HuH-7.5 (cell line): ENCODE measurements around the gene LIFR.
"Not testable (repeated sequence)": the region's sequence is repeated elsewhere in the genome, so short reads cannot be mapped to it uniquely, and the experiment has no call there.

Experiments used
- DNase-seq: peaks from one replicate; pipeline ENCODE4 v3.0.0; 2011; ENCODE audit warnings: low spot score

LIFR gene, protein sequence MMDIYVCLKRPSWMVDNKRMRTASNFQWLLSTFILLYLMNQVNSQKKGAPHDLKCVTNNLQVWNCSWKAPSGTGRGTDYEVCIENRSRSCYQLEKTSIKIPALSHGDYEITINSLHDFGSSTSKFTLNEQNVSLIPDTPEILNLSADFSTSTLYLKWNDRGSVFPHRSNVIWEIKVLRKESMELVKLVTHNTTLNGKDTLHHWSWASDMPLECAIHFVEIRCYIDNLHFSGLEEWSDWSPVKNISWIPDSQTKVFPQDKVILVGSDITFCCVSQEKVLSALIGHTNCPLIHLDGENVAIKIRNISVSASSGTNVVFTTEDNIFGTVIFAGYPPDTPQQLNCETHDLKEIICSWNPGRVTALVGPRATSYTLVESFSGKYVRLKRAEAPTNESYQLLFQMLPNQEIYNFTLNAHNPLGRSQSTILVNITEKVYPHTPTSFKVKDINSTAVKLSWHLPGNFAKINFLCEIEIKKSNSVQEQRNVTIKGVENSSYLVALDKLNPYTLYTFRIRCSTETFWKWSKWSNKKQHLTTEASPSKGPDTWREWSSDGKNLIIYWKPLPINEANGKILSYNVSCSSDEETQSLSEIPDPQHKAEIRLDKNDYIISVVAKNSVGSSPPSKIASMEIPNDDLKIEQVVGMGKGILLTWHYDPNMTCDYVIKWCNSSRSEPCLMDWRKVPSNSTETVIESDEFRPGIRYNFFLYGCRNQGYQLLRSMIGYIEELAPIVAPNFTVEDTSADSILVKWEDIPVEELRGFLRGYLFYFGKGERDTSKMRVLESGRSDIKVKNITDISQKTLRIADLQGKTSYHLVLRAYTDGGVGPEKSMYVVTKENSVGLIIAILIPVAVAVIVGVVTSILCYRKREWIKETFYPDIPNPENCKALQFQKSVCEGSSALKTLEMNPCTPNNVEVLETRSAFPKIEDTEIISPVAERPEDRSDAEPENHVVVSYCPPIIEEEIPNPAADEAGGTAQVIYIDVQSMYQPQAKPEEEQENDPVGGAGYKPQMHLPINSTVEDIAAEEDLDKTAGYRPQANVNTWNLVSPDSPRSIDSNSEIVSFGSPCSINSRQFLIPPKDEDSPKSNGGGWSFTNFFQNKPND

DNA sequence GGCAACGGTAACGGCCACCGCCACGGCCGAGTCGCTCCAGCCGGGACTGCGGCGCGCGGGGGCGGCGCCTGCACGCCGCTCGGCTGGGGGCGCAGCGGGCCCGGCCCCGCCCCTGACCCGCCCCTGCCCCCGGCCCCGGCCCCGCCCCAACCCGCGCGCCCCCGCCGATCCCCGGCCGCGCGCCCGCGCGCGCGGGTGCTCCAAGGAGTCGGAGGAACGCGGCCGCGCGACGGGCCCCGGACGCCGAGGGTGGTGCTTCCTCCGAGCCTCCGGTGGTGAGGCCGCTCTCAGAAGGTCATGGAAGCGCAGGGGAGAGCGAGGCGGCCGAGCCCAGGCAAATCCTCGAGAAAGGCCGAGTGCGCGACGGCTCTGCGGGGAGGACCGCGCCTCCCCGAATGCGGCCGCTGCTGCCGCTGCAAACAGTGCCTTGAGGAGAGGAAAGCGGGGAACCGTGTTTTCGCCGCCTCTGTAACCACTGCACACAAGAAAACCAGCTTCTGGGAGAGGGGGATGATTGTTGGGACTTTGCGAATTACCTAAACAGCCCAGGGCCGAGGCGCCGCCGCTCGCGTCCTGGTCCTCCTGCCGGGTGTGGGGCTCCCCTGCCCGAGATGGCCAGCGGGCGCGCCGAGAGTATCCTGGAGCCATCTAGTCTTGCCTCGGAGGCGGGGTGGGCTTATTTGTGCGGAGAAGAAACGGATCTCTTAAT lies at the start of gene LIFR:
LIFR (minus strand) TSS at position 48 of the 709 bp plus-strand sequence. CDS start 25,999 bp downstream, outside the sequence.
- peak; percentile 85 for DNase-seq

DNA sequence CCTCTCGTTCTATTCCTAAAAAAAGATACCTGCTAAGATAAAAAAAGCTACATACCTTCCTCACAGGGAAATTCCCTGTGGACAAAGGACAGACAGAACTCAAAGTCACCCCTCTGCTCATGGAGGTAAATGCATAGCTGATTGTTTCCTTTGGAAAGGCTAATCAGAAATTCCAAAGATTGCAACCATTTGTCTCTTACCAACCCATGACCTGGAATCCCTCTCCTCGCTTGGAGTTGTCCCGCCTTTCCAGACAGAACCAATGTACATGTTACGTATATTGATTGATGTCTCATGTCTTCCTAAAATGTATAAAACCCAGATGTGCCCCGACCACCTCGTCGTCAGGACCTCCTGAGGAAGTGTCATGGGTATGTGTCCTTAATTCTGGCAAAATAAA lies 49.2 kb upstream of the LIFR start:
- DNase-seq: no peak

DNA sequence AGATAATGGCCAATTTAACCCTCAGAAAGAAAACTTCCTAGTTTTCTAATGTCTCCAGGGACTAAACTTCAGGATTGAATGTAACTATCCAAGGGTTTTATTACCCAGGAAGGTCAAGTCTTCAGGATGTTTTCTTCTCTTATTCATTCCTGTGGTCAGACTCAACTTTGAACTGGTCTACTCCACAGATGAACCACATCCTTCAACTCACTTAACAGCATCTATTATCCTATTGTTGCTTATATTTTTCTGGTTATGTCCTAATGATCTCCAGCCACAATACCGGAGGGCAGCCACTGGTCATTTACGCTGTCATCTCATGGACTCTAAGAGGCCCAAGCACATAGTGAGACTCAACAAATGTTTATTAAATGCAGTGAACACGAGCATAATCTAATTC lies 47.2 kb upstream of the LIFR start:
- DNase-seq: no peak

DNA sequence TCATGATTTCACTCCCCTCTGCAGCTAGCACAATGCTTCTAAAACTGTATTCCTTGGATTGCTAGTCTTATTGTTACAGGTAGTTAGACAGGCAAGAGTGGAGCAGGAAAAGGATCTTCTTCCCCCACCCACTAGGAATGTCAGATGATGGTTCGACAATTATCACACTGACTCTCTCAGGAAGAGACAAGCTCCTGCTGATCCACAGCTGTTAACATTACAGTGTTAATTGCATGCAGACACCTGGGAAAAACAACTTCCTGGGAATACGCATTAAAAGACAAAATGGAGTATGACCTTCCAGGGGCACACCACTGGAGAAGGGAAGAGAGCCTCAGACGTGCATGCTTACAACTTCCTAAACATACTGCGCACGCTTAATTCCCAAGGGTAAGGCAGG lies 46.2 kb upstream of the LIFR start:
- DNase-seq: no peak

DNA sequence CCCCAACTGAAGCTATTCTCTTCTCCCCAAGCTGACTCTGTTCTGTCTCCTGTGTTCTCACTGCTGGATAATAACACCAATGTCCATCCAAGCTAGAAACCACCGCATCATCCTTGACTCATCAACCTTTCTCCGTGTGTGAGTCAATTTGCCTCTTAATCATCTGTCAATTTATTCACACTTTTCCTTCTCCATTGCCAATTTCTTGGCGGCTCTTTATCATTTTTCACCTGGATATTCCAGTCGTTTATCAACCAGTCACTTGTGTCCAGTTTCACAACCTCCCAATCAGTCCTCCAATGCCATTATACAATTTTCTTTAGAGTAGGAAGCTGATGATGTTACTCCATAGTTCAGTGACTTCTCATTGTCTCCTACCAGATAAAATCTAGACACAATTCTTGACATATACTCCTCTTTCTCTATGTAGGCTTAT lies 45.4 kb upstream of the LIFR start:
- DNase-seq: no peak

DNA sequence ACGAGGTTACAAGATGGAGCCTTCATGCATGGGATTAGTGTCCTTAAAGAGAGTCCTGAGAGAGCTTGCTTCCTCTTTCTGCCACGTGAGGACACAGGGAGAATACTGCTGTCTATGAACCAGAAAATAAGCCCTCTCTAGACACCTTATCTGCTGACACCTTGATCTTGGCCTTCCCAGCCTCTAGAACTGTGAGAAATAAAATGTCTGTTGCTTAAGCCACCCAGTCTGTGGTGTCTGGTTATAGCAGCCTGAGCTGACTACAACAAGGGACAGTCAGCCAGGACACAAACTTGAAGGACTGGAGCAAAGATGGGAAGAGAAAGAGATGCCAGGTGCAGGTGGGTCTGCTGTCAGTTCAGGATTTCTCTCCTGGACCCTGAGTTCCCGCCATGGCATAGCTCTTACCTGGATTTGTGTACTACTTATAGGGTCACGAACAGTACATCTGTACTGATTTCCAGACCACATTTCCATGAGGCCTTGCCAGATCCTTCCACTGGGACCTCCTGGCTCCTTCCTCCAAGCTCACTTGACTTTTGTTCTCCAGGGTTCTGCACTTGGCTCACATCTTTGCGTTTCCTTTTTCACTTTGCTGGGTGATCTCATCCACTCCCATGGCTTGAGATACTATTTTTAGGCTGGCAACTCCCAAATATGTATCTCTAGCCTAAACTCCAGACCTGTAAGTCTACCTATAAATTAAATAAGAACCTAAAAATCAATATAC lies 44.9 kb upstream of the LIFR start:
- no peak for DNase-seq

DNA sequence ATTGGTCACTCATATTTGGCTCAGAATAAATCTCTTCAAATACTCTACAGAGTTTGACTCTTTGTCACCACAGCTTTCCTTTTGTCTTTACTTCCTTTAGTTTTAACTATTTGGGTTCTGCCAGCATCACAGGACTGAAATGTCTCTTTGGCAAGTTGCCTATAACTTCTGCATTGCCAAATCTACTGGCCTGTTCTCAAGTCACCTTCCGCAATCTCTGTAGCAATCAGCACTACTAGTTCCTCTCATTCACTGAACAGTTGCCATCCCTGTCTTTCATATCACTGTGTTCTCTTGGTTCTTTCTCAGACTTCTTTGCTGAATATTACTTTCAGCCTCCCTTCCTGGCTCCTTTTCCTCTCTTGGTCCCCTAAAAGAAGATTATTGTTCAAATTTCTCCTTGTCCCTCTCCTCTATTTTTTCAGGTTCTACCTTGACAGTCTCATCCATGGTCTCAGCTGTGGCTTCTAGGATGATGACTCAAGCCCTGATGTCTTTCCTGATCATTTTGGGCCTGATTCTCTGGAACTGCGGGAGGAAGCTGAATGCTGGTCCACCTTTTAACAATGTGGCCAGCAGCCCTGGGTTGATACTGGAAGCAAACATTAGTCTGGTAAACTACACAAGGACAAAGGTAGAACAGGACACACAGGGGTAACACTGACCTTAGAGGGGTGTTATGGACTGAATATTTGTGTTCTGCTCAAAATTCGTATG lies 44.0 kb upstream of the LIFR start:
- no peak for DNase-seq

DNA sequence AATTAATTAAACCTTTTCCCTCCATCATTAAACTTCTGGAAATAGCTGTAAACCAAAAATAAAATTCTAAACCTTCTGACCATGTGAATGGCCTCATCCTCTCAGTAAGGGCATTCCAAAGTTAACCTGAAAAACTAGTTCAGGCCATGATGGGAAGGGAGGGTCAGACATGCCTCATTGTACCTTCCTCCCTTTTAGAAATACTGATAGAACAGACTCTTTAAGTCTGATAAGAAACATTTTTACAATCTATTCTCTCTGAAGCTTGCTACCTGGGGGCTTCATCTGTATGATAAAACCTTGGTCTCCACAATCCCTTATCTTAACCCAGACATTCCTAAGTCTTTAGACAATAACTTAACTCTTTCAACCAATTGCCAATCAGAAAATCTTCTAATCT lies 43.3 kb upstream of the LIFR start:
- not testable (repeated sequence) for DNase-seq

DNA sequence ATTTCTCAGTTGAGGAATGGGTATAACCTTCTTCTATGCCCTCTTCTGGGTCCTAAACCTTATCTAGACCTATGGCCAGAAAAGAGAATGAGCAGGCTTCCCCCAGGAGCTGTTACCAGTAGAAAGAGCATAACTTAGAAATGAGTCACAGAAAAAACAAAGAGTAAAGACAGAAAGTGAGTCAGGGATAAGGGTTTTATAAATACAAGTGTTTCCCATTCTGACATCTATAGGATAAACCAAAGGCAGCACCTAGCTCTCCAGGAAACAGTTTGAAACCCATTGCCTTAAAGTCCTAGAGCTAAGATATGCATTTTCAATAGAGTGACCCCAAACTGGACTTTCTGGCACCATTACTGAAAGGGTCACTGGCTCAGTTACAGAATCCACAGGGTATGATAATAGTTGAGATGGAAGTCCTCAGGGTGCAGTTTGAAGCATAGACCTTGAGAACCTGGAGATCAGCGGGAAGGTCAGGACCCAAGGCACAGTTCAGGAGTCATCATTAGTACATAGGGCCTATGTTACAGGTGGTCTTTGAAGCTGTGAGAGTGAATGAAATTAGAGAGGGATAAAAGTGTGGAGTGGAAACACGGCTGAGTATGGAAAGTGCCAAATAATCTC lies 42.7 kb upstream of the LIFR start:
- DNase-seq: no peak

DNA sequence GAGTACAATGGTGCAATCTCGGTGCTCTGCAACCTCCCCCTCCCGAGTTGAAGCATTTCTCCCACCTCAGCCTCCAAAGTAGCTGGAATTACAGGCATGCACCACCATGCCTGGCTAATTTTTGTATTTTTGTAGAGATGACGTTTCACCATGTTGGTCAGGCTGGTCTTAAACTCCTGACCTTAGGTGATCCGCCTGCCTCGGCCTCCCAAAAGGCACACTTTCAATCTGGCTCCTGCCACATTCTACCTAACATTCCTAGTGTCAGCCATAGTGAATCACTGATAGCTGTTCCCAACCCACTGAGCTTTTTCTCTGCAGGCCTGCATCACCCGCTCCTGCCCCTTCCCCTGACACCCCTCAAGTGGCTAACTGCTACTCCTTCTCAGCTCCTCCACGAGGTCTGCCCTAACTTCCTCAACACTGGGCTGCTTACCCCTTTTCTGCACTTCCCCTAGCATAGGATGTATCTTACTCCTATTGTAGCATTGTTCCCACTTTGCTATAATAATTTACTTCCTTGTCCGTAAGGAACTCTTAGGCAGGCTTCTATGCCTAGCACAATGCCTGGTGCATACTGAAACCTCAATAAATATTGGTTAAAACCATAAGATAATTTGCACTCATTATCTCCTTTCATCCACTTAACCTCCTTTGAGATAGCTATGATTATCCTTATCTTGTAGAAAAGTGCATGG lies 42.0 kb upstream of the LIFR start:
- DNase-seq: no peak

DNA sequence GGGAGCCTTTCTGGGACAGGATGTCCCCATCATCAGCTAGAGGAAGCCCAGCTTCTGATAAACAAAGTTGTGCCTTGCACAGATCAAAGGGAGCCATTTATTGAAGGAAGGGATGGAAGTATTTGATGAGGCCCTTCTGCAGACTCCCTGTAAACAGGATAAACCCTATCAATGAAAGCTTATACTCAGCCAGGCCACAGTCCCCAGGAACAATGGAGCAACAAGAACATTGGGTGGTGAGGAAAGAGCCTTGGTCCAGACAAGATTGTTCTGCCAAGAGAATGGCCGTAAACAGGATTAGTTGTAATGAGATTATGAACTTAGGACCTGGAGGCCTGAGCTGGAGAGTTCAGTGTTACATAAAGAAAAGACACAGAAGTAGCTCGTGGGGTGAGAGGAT lies 40.5 kb upstream of the LIFR start:
- DNase-seq: no peak

DNA sequence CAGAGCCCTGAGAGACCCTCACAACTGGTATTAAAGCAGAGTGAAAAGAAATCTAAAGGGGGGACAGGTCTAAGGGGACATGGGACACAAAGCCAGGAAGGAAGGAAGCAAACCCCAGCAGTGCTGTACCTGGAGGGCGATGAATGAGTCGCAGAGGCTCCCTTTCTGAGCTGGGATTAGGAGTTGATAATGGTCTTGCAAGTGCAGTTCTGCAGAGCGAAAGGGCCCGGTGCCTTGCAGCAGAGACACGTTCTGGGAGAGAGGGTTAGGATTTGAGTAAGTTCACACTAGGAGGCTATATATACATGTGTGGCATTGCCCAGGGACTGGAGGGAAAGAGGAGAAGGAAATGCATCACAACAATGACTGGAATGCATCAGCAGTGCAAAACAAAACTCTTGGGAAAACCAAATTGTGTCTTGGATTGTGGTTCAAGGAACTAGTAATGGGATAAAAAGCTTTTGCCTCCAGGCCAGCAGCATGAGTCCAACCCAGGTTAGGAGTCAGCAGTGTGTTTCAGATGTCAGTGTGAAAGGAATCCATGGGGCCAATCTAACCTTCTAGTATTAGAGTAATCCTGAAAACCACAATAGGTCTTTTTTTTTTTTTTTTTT lies 38.8 kb upstream of the LIFR start:
- no peak for DNase-seq

DNA sequence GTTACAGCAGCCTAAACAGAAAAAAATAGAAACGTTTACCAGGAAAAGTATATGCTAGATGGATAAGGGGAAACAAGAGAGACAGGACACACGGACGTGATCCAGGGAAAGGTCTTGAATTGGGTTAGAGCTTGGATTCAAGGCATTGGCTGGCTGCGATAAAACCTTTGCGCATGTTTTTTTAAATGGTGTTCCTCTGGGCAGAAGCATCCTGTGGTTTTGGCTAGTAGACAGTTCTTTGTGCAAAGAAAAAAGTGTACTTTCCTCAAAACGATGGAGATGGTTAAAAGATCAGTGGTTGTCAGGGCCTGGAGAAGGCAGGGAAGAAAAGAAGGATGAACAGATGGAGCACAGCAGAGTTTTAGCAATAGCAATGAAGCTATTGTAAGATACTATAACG lies 37.5 kb upstream of the LIFR start:
- no peak for DNase-seq

DNA sequence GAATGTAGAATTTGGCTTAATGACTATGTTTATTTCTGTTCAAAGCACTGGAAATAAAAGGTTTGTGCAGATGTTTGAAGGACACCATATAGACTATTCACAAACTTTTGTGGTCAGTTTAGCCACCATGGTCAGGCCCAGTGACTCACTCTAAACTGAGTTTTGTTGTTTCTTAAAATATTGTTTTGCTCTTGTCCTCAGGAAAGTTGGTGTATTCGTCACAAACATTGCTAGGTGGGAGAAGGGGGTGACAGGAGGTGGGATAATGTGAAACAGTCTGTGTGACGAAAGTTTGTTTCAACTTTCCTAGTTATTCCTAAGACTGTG lies 35.0 kb upstream of the LIFR start:
- DNase-seq: no peak

DNA sequence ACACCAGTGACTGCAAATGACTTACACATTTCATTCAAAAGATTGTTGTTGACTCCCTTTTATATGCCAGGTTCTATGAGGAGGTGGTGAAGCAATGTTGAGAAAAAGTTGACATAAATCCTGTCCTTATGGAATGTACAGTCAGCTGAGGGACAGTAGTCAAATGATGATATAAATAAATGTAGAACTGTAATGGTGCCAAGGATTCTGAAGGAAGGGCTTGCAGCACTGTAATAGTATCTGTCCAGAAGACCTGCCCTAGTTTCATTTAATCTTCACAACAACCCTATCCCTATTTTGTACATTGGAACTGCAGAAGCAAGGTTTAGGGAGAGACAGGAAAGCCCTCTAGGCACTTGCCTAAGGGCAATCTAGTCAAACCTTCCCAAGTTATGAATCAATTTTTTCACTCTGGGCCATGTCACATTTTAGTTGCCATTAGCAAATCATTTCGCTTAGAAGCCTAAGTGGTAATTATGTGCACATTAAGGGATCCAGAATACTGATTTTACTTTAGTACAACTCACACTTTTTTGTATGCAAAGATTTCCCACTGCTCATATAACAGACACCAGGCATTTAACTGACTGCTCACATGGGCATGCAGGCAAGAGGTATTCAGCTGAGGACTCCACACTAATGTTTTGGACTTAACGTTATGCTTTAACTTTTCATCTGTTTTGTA lies 34.5 kb upstream of the LIFR start:
- no peak for DNase-seq

DNA sequence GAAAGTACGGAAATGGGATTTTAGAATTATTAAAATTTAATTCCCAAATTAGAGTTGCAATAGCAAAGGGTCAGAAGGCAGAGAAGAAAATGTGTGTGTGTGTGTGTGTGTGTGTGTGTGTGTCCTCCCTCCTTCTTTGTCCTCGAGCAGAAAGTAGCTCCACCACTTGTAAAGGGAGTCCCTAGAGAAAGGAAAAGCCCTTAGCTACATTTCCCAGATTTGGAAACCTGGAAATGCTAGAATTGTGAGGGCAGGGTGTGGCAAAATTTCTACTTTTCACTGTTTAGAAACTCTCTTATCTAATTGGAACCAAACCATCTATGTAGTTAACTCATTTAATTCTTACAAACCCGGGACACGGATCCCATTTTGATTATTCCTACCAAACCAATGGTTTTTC lies 33.2 kb upstream of the LIFR start:
- DNase-seq: no peak

DNA sequence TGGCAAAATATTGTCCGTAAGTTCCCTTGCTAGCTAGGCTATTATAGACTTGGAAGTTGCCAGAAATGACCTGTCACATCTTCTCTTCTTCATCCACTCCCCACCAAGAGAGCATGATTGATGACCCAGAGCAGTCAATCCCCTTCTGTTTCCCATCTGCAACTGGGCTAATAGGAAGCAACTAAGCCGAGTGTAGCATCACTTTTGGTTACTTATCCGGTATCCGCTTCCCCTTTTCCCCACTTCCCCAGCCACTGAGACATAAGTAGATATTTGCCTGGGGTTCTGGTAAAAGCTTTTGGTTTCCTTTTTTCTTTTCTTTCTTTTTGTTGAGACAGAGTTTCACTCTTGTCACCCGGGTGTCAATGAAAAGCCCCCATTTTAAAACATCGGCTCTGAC lies 29.4 kb upstream of the LIFR start:
- no peak for DNase-seq

DNA sequence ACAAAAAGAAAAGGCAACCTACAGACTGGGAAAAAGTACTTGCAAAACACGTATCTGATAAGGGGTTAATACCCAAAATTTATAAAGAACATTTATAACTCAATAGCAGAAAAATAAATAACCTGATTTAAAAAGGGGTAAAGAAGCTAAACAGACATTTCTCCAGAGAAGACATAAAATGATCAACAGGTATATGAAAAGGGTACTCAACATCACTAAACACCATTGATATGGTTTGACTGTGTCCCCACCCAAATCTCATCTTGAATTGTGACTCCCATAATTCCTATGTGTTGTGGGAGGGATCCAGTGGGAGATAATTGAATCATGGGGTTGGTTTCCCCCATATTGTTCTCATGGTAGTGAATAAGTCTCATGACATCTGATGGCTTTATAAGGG lies 27.1 kb upstream of the LIFR start:
- no peak for DNase-seq

DNA sequence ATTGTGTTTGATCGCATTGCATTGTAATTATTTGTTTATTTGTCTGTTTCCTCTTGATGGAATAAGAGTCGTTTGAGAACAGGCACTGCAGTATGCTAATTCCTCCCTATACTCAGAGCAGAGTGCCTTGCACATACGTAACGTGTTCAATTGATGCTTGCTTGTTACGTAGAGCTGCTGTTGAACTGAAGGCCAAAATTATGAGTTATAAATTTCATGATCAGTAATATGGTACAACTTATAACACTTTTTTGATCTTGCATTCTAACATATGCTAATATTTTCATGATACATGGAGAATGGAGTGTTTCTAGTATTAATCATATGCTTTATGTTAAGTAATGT lies 26.5 kb upstream of the LIFR start:
- DNase-seq: no peak
